ENCODE measurements around the gene ABCC10.

GRCh38 chr6:43461936-43462335 lies 34.6 kb downstream of the ABCC10 start:
- TF ChIP-seq CTCF (IDR thresholded peaks at IDR 0.05) (no peak), POLR2AphosphoS5 (IDR thresholded peaks at IDR 0.05) (no peak), POLR2A (IDR thresholded peaks at IDR 0.05) (no peak)
